ENCODE measurements around the gene PRUNE2.

DNA sequence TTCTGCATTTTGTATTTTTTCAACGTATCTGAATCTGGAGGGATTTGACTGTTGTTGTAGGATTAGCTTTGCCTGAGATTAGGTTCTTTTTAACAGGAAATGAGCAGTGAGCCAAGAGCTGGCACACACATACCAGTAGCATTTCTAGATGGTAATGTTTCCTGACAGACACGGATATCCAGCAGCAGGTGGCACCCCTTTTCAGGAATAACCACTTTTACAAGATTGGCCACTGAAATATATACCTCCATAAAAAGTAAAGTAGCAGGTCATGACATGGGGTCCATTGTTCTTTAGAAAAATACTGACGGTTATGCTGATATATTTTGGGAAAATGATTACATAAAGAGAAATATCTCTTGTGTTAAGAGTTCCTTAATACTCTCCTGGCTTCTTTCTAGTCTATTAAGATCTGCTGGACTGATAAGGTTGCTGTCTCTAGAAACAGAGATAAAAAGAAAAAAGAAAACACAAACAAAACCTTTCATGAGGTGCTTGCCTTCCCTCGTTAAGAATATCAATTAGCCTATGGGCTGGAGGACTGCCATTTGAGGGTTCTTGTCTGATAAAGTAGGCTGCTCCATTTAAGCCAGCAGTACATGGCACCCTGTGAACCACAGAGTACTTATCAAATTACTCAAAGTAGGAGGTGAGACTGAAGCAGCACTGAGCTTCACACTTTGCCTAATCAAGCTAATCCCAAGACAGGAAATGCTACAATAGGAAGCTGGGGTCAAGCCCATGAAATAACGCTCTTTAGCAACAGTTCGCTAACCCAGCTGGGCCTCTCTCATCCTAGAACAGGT is 243.2 kb downstream of the PRUNE2 start:
- TF ChIP-seq, protein P1, sequence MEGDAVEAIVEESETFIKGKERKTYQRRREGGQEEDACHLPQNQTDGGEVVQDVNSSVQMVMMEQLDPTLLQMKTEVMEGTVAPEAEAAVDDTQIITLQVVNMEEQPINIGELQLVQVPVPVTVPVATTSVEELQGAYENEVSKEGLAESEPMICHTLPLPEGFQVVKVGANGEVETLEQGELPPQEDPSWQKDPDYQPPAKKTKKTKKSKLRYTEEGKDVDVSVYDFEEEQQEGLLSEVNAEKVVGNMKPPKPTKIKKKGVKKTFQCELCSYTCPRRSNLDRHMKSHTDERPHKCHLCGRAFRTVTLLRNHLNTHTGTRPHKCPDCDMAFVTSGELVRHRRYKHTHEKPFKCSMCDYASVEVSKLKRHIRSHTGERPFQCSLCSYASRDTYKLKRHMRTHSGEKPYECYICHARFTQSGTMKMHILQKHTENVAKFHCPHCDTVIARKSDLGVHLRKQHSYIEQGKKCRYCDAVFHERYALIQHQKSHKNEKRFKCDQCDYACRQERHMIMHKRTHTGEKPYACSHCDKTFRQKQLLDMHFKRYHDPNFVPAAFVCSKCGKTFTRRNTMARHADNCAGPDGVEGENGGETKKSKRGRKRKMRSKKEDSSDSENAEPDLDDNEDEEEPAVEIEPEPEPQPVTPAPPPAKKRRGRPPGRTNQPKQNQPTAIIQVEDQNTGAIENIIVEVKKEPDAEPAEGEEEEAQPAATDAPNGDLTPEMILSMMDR (IDR thresholded peaks at IDR 0.05): peak in 2 of 6 experiments; percentile 14 to 29
- TF ChIP-seq POLR2A (IDR thresholded peaks at IDR 0.05): no peak

All from Peyer's patch (tissue), 4 donors.